HEK293 (cell line): ENCODE data around the gene BLOC1S1.

ENCODE experiments used
- CTCF ChIA-PET: fragments of 350-600 bp; formaldehyde crosslinking; extraction: SDS; loops from one replicate; lab custom pipeline; 2021; ENCODE audit warnings: antibody characterized with exemption; lab: Yijun Ruan, JAX
- POLR2A ChIA-PET: fragments of 300-600 bp; formaldehyde crosslinking; extraction: SDS; loops from one replicate; lab custom pipeline; 2020; ENCODE audit warnings: antibody characterized with exemption, inconsistent platforms; lab: Yijun Ruan, JAX
- H3K27ac ChIP-seq: fragments of 200-500 bp; sonication (Bioruptor generic); 2 replicates; pipeline ENCODE4 v1.5.1; 2014; ENCODE audit warnings: low read depth, low read length, control low read depth, inconsistent platforms; ENCODE audit errors: extremely low read depth
- H3K36me3 ChIP-seq, 2 experiments: fragments of 200-500 bp in 1 of 2; sonication (Bioruptor generic) in 1 of 2; 1 replicate in 1 of 2; 2 replicates in 1 of 2; pipeline ENCODE4 v1.5.1; 2014 to 2017; ENCODE audit warnings: inconsistent platforms in 2 of 2, low read length in 2 of 2; ENCODE audit not compliant: control insufficient read depth in 2 of 2, insufficient read depth in 1 of 2
- H3K4me1 ChIP-seq: fragments of 200-500 bp; sonication (Bioruptor generic); 2 replicates; pipeline ENCODE4 v1.5.1; 2014; ENCODE audit warnings: mild to moderate bottlenecking, low read length, inconsistent platforms; ENCODE audit not compliant: control insufficient read depth, insufficient read depth
- H3K4me3 ChIP-seq: 2 replicates; pipeline ENCODE4 v1.5.1; 2011; ENCODE audit warnings: low read depth, mild to moderate bottlenecking, control low read depth, low read length, moderate library complexity
- H3K9me3 ChIP-seq: fragments of 200-500 bp; sonication (Bioruptor generic); 2 replicates; pipeline ENCODE4 v1.5.1; 2014; ENCODE audit warnings: low read depth, low read length, inconsistent platforms; ENCODE audit not compliant: control insufficient read depth, insufficient read depth
- BCL11B ChIP-seq: fragments of 450-650 bp; formaldehyde crosslinking; IDR thresholded peaks from 2 replicates; pipeline ENCODE4 v1.5.1; 2016; ENCODE audit warnings: low read depth, missing biosample characterization, missing genetic modification characterization
- BCL6B ChIP-seq: fragments of 450-650 bp; formaldehyde crosslinking; IDR thresholded peaks from 2 replicates; pipeline ENCODE4 v1.5.1; 2017; ENCODE audit warnings: missing biosample characterization, missing genetic modification characterization
- FEZF1 ChIP-seq: fragments of 450-650 bp; formaldehyde crosslinking; IDR thresholded peaks from 2 replicates; pipeline ENCODE4 v1.5.1; 2016; ENCODE audit warnings: missing biosample characterization, missing genetic modification characterization
- GLIS2 ChIP-seq: fragments of 450-650 bp; formaldehyde crosslinking; IDR thresholded peaks from 2 replicates; pipeline ENCODE4 v1.5.1; 2016; ENCODE audit warnings: missing biosample characterization, missing genetic modification characterization
- OVOL3 ChIP-seq: fragments of 450-650 bp; formaldehyde crosslinking; IDR thresholded peaks from 2 replicates; pipeline ENCODE4 v1.5.1; 2016; ENCODE audit warnings: missing biosample characterization, missing genetic modification characterization
- TRIM28 ChIP-seq: IDR thresholded peaks from 2 replicates; pipeline ENCODE4 v1.6.1; 2011; ENCODE audit warnings: low read length, control low read depth, borderline replicate concordance
- YY2 ChIP-seq: fragments of 450-650 bp; formaldehyde crosslinking; IDR thresholded peaks from 2 replicates; pipeline ENCODE4 v1.5.1; 2016; ENCODE audit warnings: missing biosample characterization, missing genetic modification characterization
- ZBTB1 ChIP-seq: fragments of 450-650 bp; formaldehyde crosslinking; IDR thresholded peaks from 2 replicates; pipeline ENCODE4 v1.5.1; 2016; ENCODE audit warnings: missing biosample characterization, missing genetic modification characterization
- ZBTB11 ChIP-seq: fragments of 450-650 bp; formaldehyde crosslinking; conservative IDR thresholded peaks from 2 replicates; pipeline ENCODE4 v1.5.1; 2016; ENCODE audit warnings: low read depth, missing biosample characterization, missing genetic modification characterization
- ZBTB26 ChIP-seq: fragments of 450-650 bp; formaldehyde crosslinking; optimal IDR thresholded peaks from 2 replicates; pipeline ENCODE3; 2016; ENCODE audit warnings: missing biosample characterization, mild to moderate bottlenecking, missing genetic modification characterization
- ZBTB48 ChIP-seq: fragments of 450-650 bp; formaldehyde crosslinking; IDR thresholded peaks from 2 replicates; pipeline ENCODE4 v1.5.1; 2016; ENCODE audit warnings: missing biosample characterization, missing genetic modification characterization
- ZFP3 ChIP-seq: fragments of 450-650 bp; formaldehyde crosslinking; IDR thresholded peaks from 2 replicates; pipeline ENCODE4 v1.5.1; 2016; ENCODE audit warnings: low read depth, missing biosample characterization, missing genetic modification characterization
- ZFP41 ChIP-seq: fragments of 450-650 bp; formaldehyde crosslinking; IDR thresholded peaks from 2 replicates; pipeline ENCODE4 v1.5.1; 2016; ENCODE audit warnings: missing biosample characterization, missing genetic modification characterization, borderline replicate concordance
- ZIC2 ChIP-seq: fragments of 450-650 bp; formaldehyde crosslinking; IDR thresholded peaks from 2 replicates; pipeline ENCODE4 v1.5.1; 2016; ENCODE audit warnings: missing biosample characterization, missing genetic modification characterization
- ZNF175 ChIP-seq: fragments of 450-650 bp; formaldehyde crosslinking; IDR thresholded peaks from 2 replicates; pipeline ENCODE4 v1.5.1; 2016; ENCODE audit warnings: missing biosample characterization, missing genetic modification characterization
- ZNF202 ChIP-seq: fragments of 450-650 bp; formaldehyde crosslinking; IDR thresholded peaks from 2 replicates; pipeline ENCODE4 v1.5.1; 2016; ENCODE audit warnings: missing biosample characterization, missing genetic modification characterization, borderline replicate concordance
- ZNF248 ChIP-seq: fragments of 450-650 bp; formaldehyde crosslinking; IDR thresholded peaks from 2 replicates; pipeline ENCODE4 v1.5.1; 2017; ENCODE audit warnings: missing biosample characterization, missing genetic modification characterization
- ZNF362 ChIP-seq: fragments of 450-650 bp; formaldehyde crosslinking; IDR thresholded peaks from 2 replicates; pipeline ENCODE4 v1.5.1; 2016; ENCODE audit warnings: missing biosample characterization, missing genetic modification characterization
- ZNF426 ChIP-seq: fragments of 450-650 bp; formaldehyde crosslinking; IDR thresholded peaks from 2 replicates; pipeline ENCODE4 v1.5.1; 2017; ENCODE audit warnings: missing biosample characterization, missing genetic modification characterization, mild to moderate bottlenecking, inconsistent platforms, moderate library complexity
- ZNF501 ChIP-seq: fragments of 450-650 bp; formaldehyde crosslinking; IDR thresholded peaks from 2 replicates; pipeline ENCODE4 v1.5.1; 2016; ENCODE audit warnings: missing biosample characterization, missing genetic modification characterization
- ZNF529 ChIP-seq: fragments of 450-650 bp; formaldehyde crosslinking; IDR thresholded peaks from 2 replicates; pipeline ENCODE4 v1.5.1; 2017; ENCODE audit warnings: missing genetic modification characterization, missing biosample characterization; ENCODE audit not compliant: insufficient replicate concordance
- ZNF548 ChIP-seq: fragments of 450-650 bp; formaldehyde crosslinking; IDR thresholded peaks from 2 replicates; pipeline ENCODE4 v1.5.1; 2016; ENCODE audit warnings: missing biosample characterization, missing genetic modification characterization
- ZNF549 ChIP-seq: fragments of 450-650 bp; IDR thresholded peaks from 2 replicates; pipeline ENCODE4 v1.5.1; 2018; ENCODE audit warnings: missing biosample characterization, missing genetic modification characterization, mild to moderate bottlenecking, inconsistent platforms, moderate library complexity
- ZNF561 ChIP-seq: fragments of 450-650 bp; IDR thresholded peaks from 2 replicates; pipeline ENCODE4 v1.5.1; 2018; ENCODE audit warnings: missing biosample characterization, missing genetic modification characterization, borderline replicate concordance
- ZNF623 ChIP-seq: fragments of 450-650 bp; formaldehyde crosslinking; IDR thresholded peaks from 2 replicates; pipeline ENCODE4 v1.5.1; 2016; ENCODE audit warnings: missing biosample characterization, missing genetic modification characterization
- ZNF830 ChIP-seq: fragments of 450-650 bp; IDR thresholded peaks from 2 replicates; pipeline ENCODE4 v1.5.0; 2018; ENCODE audit warnings: missing biosample characterization, missing genetic modification characterization, low read depth, mild to moderate bottlenecking, moderate library complexity
- ZSCAN16 ChIP-seq: fragments of 450-650 bp; formaldehyde crosslinking; IDR thresholded peaks from 2 replicates; pipeline ENCODE4 v1.5.1; 2016; ENCODE audit warnings: missing biosample characterization, missing genetic modification characterization

BLOC1S1 gene

GRCh38 chr12:55694188-55694515, 21.7 kb upstream of the BLOC1S1 start (continued):
- TF ChIP-seq ZNF202 (tag by site-specific recombination) (no peak), ZNF548 (tag by site-specific recombination) (no peak), YY2 (no peak), ZNF362 (tag by site-specific recombination) (no peak)

GRCh38 chr12:55694651-55695050, 21.2 kb upstream of the BLOC1S1 start:
- Histone ChIP-seq H3K9me3 (no peaks in the 10 kb centered on the region), H3K4me1 (no peaks in the 10 kb centered on the region), H3K4me3 (no peak overlapping the region), H3K27ac (no peak overlapping the region), H3K36me3 (peaks cover 0 to 6% of the 10 kb centered on the region in 2 experiments; a peak in 1 of 3 replicates)
- ChIA-PET CTCF (no interaction called here), POLR2A (no interaction called here)
- TF ChIP-seq ZBTB26 (tag by site-specific recombination) (no peak), ZNF426 (tag by site-specific recombination) (no peak), BCL6B (tag by site-specific recombination) (no peak)

GRCh38 chr12:55695349-55695748, 20.5 kb upstream of the BLOC1S1 start:
- Histone ChIP-seq H3K36me3 (peaks cover 0 to 6% of the 10 kb centered on the region in 2 experiments; a peak in 1 of 3 replicates), H3K4me3 (no peak overlapping the region), H3K4me1 (no peaks in the 10 kb centered on the region), H3K27ac (no peak overlapping the region), H3K9me3 (no peaks in the 10 kb centered on the region)
- TF ChIP-seq OVOL3: no peak
- TF ChIP-seq ZSCAN16 (tag by site-specific recombination): no peak
- no peak for TF ChIP-seq ZFP3
- no peak for TF ChIP-seq ZNF549 (tag by site-specific recombination)
- no peak for TF ChIP-seq BCL11B (tag by site-specific recombination)
- no peak for TF ChIP-seq FEZF1 (tag by site-specific recombination)
- no peak for TF ChIP-seq ZFP41 (tag by site-specific recombination)
- TF ChIP-seq ZIC2 (tag by site-specific recombination): no peak
- TF ChIP-seq ZBTB48: no peak
- no peak for TF ChIP-seq GLIS2
- no peak for TF ChIP-seq ZNF623
- TF ChIP-seq ZNF529 (tag by site-specific recombination): no peak
- TF ChIP-seq ZNF501 (tag by site-specific recombination): no peak
- TF ChIP-seq ZBTB1 (tag by site-specific recombination): no peak
- TF ChIP-seq TRIM28: no peak
- no peak for TF ChIP-seq ZNF830 (tag by site-specific recombination)
- no peak for TF ChIP-seq ZNF175 (tag by site-specific recombination)
- TF ChIP-seq ZBTB11 (tag by site-specific recombination): no peak
- no peak for TF ChIP-seq ZNF248 (tag by site-specific recombination)
- TF ChIP-seq ZNF561 (tag by site-specific recombination): no peak
- CTCF ChIA-PET: interaction anchor here (1.3 to 1.7 kb wide), 2 partner anchors 11 to 12 kb away, joined by 6 to 7 read pairs; no protein-coding TSS in a partner anchor
- POLR2A ChIA-PET: interaction anchor here (0.5 to 0.6 kb wide), 2 partner anchors 9 to 36 kb away, joined by 3 to 4 read pairs; no protein-coding TSS in a partner anchor
